Epithelial cell of esophagus (primary cell): ENCODE measurements around the gene WASL.

ENCODE experiments used
- DNase-seq: peaks from one replicate; pipeline ENCODE4 v3.0.0; 2010; ENCODE audit warnings: low read depth
- H3K4me3 ChIP-seq: 2 replicates; pipeline ENCODE4 v1.5.1; 2011; ENCODE audit warnings: mild to moderate bottlenecking, low read length, control low read depth
- TF ChIP-seq, protein P1 (sequence below): IDR thresholded peaks from 2 replicates; pipeline ENCODE4 v1.5.1; 2011; ENCODE audit warnings: low read depth, mild to moderate bottlenecking, low read length, control low read depth, inconsistent platforms; ENCODE audit not compliant: insufficient read depth; ENCODE audit errors: missing control alignments

WASL gene

DNA sequence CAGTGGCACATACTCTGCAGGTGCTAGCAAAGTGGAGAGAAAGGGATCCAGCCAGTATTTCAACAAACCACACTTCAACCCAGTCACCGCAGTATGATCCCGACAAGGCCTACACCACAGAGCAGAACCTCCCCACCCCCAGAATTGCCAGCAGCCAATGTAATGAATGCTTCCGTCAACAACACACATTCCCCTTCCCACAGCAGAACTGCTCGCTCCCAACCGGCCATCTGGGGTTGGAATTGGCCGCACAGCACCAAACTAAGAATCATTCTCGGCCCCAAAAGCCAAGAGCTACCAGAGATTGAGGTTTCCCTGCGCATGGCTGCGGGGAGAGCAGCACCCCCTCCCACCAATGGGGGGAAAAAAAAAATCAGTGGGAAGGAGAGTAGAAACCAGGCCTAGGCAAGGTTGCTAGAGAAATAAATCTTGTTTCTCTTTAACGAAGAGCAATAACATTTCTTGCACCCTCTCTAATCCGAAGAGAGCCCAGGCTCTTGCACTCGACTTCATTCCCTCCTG, 1.1 kb downstream of the WASL start:
- H3K4me3 ChIP-seq = peak overlapping the region; percentile 92
- DNase-seq = peak; percentile 88
- TF ChIP-seq, protein P1, sequence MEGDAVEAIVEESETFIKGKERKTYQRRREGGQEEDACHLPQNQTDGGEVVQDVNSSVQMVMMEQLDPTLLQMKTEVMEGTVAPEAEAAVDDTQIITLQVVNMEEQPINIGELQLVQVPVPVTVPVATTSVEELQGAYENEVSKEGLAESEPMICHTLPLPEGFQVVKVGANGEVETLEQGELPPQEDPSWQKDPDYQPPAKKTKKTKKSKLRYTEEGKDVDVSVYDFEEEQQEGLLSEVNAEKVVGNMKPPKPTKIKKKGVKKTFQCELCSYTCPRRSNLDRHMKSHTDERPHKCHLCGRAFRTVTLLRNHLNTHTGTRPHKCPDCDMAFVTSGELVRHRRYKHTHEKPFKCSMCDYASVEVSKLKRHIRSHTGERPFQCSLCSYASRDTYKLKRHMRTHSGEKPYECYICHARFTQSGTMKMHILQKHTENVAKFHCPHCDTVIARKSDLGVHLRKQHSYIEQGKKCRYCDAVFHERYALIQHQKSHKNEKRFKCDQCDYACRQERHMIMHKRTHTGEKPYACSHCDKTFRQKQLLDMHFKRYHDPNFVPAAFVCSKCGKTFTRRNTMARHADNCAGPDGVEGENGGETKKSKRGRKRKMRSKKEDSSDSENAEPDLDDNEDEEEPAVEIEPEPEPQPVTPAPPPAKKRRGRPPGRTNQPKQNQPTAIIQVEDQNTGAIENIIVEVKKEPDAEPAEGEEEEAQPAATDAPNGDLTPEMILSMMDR = no peak

DNA sequence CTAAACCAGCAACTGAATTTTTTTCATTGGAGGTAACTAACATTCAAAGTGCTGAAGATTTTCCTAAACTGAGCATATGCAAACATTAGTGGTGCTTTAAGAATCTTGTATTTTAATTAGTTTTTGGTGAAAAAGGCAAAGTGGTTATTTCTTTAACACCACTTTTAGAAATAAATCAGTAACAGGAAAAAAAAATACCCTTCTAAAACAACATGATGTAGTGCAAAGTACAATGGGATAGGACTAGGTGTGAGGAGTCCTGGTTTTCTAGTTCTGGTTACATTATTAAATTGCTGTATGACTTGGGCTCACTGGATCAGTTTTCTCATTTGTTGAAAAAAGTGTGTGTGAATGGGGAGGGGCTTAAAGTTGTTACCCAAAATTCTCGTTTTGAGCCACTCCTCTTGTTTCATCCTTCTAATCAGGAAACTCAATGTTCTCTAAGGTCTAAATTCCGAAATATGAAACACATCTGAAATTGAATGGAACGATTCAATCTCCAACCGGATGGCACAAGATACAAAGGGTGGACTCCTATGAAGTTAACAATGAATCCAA, 1.8 kb downstream of the WASL start:
- peak overlapping the region; percentile 92 for H3K4me3 ChIP-seq
- TF ChIP-seq, protein P1 = no peak
- DNase-seq = no peak

DNA sequence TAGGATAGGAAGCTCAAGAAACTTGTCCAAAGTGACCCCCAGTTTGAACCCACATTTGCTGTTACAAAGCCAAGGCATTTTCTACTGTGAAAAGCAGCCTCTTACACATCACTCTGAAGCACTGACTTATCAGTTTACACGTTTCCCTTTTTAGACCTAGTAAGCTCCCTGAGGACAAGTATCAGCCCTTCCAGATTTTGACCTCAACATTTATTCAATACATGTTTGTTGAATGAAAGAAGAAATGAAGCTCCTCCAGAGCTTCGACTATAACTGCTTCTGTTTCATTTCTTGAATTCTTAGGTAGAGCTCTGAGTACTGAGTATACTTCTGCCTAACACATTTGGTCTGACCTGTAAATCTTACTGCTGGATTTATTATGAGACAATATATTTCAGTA, 2.7 kb downstream of the WASL start:
- peak overlapping the region; percentile 5 for H3K4me3 ChIP-seq
- TF ChIP-seq, protein P1 = no peak
- DNase-seq = no peak

DNA sequence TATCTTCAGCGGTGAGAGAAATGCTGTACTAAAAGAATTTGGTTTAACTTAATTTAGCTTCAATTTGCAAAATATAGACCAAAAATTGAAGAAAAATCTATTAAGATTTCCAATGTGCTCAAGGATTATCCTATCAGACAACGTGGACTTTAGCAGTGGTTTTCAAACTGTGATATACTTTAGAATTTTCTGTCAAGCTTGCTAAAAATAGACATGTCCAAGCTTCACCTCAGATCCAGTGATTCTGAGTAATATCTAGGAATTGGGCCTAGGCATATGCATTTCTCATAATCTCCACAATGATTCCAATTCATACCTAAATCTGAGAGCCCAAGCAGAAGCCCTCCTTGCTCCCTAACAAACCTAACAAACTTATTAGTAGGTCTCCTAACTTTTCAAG, 3.4 kb downstream of the WASL start:
- no peak overlapping the region for H3K4me3 ChIP-seq
- DNase-seq = no peak

DNA sequence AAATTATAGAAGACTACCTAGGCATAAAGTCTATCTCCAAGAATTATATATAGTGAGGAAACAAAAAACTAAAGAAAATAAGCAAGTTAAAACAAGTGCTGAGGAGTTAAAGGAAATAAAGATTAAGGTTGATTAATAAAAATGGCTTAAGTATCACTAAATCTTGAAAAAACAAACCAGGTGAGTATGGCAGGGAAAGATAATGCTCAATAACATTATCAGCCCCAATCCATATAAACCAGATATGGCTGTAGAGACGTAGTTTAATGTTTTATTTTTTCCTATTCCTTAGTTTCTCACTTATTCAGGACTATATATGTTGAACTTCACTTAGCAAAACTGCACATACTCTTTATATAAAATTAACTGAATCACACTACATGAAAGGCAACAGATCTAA, 4.4 kb downstream of the WASL start:
- H3K4me3 ChIP-seq = no peak overlapping the region
- TF ChIP-seq, protein P1 = no peak
- no peak for DNase-seq

More for the DNA sequence above, 3.4 kb downstream of the WASL start:
- TF ChIP-seq, protein P1 = no peak

DNA sequence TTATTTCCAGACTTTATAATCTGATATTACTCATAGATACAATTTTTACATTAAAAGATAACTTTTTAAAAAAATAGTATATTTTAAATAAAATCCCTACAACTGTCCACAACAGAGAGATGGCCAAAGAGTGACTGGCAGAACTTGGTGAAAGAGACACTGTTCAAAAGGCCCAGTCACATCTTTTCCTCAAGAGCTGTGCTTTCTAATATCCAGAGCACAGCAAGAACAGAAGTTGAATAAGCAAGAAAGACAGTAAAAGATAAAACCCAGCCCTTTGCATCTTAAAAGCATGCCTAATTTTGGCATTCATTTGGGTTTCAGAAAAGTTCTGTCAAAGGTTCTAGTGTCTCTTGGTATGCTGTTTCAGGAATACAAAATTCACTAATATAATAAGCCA, 6.9 kb downstream of the WASL start:
- TF ChIP-seq, protein P1 = no peak
- no peak overlapping the region for H3K4me3 ChIP-seq
- DNase-seq = no peak

DNA sequence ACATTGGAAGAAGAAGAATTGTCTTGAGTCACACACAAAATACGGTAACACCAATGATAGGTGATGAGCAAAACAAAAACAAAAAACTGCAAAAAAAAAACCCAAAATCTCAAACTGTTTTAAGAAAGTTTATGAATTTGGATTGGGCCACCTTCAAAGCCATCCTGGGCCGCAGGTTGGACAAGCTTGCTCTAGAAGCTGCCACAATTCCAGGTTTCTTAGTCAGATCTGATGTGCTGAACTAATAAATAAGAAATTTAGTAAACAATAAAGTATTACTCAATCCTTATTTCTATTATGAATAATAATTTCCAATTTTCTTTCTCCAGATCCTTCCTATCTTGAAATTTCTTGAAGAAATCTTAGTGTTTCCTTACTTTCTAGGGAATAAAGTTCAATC, 10.0 kb downstream of the WASL start:
- TF ChIP-seq, protein P1 = no peak

More for the DNA sequence above, 10.0 kb downstream of the WASL start:
- no peak overlapping the region for H3K4me3 ChIP-seq
- peak; percentile 63 for DNase-seq
